GM19455 (cell line): ENCODE measurements around the gene HES3.

Source experiments
- ATAC-seq: cut with Tn5 transposase; IDR thresholded peaks from one replicate; pipeline ENCODE4 v1.9.1; 2021; ENCODE audit not compliant: unreplicated experiment

The HES3 gene

GRCh38 chr1:6260961-6261614, 17.1 kb downstream of the HES3 start, which contains the start of gene GPR153:
Gene GPR153 (minus strand): TSS chr1:6261098. CDS start chr1:6254905, 6,193 bp downstream.
- no peak for ATAC-seq

DNA sequence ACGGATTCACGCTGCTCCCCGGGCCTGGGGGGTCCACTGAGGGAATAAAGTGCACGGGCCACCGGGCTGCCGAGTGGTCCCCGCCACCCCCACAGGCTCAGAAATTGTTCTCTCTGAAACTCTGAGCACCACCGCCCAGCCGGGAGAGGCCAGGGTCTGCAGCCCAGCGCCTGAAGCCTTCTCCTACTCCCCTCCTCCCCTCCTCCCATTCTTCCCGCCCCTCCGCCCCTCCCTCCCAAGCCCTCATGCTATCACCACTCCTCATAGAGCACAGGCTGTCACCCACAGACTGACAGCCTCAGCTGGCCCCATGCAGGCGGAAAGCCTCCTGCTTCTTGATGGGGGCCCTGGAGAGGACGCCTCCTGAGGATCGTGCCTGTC, 17.6 kb downstream of the HES3 start:
- no peak for ATAC-seq

DNA sequence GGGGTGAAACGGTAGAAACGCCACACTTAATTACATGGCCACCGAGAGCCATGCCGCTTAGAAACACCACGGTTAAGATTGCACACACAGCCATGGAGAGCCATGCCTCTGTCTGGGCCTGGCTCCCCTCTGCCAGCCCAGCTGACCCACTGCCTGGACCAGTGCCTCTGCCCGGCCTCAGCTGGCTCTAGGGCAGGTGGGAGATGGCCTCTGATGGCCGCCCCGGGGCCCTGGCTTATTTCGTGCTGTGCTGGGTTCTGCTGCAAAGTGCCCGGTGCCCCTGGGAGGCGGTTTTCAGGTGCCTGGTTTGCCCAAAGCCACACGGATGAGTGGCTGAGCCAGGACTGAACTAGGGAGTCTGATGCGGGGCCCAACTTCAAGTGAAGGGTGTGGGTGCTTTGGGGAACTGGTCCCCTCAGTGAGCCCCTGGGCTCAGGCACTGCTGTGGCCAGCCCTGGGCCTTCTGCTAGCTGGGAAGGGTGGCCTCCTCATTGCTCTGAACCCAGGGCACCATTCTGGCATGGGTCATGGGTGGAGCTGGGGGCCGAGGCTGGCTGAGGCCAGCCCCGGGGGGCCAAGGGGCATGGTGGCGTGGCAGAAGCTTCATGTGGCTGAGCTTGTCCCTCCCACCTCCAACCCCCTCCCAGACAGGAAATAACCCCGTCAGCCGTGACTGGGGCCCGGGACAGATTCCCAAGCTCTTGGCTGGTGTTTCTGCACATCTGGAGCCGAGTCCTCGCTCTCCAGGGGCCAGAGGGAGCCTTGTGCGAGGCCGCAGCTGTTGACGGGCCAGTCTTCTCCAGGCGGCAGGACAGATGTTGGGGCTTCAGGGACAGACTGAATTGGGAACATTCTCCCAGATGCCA, 18.8 kb downstream of the HES3 start:
- ATAC-seq: no peak

DNA sequence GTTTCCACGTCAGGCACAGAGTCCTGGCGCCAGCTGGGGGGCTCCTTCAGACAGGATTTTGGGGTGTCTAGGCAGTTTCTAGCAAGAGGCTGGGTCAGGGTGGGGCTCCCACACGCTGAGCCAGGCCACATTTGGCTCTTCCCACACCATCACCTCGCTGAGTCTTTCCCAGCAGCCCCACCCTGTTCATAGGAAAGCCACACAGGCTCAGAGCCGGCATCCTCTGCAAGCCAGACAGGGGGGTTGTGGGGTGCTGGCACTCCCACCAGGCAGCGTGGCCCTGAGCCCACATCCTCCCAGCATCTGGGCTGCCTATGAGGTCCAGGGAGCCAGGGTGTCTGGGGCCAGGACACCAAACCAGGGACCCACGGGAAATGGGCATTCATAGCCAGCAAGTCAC, 19.7 kb downstream of the HES3 start:
- no peak for ATAC-seq

DNA sequence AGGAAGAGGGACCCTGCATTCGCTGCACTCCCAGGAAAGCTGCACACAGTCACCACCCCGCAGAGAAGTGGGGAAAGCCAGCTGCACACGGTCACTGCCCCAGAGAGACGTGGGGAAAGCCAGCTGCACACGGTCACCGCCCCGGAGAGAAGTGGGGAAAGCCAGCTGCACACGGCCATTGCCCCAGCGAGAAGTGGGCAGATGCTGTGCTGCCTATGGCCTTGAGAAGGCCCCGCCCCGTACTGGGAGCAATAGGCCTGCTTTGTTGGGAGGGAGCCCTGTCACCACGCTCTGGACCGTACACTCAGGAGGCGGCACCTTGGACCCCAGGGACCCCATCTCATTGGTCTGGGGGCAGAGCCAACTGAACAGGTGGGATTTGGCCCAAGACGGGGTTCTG, 21.2 kb downstream of the HES3 start:
- ATAC-seq: no peak

DNA sequence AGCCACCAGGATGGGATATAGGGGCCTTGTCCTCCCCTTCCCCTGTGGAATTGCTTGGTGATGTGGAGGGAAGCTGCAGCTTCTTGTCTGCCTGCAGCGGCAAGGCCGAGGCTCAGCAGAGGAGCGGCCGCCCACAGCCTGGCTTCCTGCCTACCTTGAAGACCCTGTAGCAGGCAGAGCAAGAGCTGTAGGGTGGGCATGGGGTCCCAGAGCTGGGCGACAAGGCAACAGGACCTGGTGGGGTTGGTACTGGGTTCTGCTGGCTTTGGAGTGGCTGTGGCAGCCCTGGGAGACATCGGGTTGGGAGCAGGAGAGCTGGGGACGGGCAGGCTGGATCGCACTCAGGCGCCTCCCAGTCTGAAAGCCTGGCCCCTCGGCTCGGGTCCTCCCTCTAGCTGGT, 22.7 kb downstream of the HES3 start:
- no peak for ATAC-seq

DNA sequence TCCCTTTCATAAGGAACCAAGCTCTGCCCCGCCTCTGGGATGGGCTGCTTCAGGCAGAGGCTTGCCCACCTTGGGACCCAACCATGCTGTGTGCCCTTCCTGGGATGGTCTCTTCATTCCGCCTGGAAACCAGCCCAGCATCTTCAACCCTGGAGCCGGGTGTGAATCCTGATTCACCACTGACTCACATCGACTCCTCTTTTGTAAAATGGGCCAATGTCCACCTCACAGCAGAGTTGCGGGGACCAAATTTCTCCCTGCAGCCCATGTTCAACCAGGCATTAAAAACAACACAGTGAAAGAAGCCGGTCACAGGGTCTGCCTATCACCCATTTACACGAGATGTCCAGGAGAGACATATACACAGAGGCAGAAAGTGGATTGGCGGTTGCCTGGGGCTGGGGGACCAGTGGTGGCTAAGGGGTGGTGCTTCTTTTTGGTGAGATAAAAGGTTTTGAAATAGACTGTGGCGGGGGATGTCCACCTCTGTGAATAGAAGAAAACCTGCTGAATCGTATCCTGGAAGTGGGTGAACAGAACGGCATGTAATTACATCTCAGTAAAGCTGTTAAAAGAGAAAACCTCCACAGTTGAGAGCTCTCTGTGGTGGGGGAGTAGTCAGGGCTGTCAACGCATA, 23.8 kb downstream of the HES3 start:
- ATAC-seq: no peak

DNA sequence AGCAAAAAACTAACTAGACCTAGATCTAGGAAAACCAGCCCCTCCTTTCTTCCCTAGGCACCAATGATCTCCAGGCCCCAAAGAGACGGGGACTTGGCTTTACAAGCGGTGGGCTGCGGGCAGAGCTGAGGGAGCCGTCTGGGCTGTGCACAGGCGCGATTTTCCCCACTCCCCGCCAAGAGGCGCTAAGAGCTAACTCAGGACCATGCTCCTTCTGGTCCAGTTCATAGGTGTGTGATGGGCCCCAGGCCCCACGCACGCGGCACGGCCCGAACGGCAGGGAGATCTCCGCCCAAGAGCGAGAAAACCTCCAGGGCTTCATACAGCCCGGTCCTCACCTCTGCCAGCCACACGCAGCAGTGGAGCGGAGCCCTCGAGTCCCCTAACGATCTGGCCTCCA, 24.4 kb downstream of the HES3 start:
- no peak for ATAC-seq

DNA sequence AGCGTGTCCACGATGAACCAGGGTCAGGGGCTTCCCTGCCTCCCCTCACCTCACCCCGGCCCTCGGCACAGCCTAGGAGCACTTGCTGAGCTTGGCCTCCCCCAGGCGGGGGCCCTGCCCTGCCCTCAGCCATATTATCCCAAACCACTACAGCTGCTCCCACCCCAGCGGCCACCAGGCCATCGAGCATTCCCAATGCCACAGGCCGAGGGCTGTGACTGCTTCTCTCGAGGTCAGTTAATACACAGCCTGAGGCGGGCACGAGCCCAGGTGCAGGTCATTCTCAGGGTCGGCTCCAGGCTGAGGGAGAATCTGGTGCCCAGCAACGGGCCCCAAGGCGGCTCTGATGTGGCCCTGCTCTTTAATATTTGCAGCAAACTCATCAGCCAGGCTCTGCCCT, 25.3 kb downstream of the HES3 start:
- ATAC-seq: no peak

DNA sequence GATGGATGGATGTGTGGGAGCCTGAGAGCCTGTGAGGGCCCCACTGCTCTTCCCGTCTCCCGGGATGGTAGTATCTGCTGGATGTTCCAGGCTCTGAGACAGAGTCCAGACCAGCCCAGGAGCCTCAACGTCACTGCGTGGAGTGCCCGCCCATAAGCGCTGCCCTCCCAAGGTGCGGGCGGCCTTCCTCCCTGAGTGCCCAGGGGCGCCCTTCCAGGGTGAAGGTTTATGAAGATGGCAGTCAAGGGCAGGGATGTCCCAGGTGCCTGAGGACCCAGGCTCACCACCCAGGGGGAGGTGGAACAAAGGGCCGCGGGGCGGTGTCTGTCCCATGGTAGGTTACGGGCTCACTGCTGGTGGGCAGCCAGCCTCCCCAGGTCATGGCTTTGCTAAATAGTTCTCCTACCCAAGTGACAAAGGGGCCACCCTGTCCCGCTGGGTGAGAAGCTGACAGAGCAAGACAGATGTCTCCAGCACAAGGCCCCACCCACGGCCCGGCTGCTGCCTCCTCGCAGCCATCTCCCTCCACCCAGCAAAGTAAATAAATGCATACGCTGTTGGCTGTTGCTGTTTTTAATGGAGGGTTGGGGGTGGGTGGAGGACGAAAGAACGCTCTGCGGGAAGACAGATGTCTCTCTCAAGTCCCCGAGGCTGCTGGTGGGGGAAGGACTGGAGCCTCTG, 25.9 kb downstream of the HES3 start:
- ATAC-seq: no peak

GRCh38 chr1:6270401-6270800, 26.4 kb downstream of the HES3 start:
- no peak for ATAC-seq

DNA sequence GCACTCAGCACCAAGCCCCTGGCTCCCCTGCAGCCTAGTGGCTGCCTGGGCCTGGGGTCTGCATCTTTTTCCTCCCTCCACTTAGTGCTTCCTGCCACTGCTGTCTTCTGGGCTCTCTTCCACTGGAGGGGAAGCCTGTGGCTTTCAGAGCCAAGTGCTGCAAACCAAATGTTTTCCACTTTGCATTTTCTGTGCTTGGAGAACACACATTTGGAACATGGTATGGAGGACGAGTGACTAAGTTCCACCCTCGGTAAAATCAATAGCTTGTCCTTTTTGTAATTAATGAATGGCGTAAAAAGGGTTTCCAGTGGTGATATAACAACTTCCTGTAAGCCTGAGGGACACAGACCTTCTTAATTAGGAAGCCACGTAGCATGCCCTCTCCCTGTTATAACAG, 27.0 kb downstream of the HES3 start:
- no peak for ATAC-seq

DNA sequence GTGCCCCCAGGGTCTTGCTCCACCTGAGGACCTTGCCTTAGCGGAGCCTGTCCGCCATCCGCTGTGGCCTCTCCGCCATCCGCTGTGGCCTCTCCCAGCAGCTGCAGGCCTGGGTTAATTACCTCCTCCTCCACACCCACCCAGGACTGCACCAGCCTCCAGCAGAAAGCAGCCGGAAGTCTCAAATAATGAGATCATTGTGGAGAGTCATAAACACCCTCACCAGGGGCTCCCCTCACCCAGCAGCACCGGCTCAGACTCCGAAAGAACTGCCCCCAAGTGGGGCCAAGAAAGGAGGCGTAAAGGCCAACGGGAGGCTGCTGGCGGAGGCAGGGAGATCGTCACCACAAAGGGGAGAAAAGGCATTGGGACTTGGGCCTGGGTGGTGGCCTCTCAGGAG, 27.6 kb downstream of the HES3 start:
- no peak for ATAC-seq

DNA sequence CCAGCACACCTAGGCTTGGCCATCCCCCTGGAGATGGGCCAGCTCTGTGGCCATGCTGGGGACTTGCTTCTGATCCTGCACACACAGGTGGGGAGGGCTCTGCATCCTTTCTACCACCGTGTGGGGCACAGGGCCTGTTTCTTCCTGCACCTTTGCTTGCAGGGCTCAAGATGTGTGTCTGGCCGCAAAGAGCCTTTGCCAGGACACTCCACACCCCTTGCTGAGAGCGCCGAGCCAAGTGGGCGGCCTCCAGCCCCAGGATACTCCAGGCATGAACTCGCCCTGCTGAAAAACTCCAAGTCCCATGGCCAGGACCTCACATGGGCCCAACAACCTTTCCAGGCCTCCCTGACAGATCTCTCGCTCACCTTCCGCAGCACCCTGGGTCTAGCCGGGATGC, 28.5 kb downstream of the HES3 start:
- ATAC-seq: no peak

- no peak for ATAC-seq
Measured at GRCh38 chr1:6272868-6273267, 28.9 kb downstream of the HES3 start.

DNA sequence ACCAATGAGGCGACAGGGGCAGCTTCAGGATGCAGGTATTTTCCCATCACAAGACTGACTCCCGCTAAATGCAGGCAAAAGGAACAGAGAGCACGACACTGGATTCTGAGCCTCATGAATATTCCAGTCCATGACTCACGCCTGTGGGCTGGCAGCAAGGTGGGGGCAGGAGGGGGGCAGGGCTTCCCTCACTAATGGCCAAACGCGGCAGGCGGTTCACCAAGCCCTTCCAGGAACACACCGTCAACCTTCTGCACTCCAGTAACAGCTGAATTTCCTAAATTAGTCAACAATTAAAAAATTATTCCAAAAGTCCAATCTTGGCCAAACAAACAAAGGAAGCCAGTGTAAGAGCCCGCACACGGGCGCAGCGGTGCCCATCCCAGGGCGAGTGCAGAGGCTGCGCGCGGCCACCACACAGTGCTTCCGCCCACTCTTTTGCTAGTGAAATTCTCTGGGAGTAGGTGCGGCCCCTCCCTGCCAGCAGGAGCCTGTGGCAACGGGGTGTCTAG, 29.5 kb downstream of the HES3 start:
- ATAC-seq: no peak

- ATAC-seq: no peak
Measured at GRCh38 chr1:6274102-6274501, 30.1 kb downstream of the HES3 start.

- no peak for ATAC-seq
Measured at GRCh38 chr1:6274622-6275139, 30.7 kb downstream of the HES3 start.

DNA sequence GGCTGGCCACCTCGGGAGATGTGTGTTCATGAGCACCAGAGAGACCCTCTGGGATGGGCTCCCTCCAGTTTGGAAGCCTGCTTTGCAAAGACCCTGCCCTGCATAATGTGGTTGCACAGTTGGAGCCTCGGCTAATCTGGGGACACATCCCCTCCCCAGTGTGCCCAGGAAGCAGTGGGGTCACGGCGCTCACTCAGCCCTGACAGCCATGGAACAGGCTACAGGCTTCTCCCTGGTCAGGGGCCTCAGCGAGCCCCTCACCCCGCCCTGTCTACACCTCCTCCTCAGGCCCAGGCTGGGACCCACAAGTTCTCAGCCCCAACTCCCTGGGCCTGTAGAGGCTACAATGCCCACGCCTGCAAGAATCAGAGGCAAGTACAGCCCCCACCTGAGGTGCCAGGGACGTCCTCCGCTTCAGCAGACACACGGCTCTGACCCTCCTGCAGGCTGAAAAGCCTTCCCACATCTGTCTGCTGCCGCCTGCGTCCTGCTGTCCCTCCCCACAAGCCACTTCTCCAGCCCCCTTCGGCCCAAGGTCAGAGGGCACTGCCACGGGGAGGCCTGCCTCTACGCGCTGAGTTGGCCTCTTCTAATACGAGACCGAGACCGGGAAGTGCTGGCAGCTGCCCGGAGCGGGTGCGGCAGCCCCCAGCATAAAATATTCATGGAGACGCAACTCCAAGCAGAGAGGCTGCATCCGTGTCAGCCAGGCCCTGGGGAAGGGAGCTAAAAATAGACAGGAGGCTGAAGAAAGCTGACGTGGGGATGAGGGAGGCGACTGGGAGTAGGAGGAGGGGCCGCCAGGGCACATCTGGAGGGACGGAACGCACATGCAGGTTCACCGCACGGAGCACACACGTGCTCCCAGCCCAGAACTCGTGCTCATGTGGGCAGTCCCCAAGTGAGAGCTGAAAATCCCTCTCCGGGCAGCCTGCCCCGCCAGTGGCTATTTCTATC, 32.1 kb downstream of the HES3 start:
- no peak for ATAC-seq
